Measurements from ENCODE around the gene C2orf66.

The C2orf66 gene

GRCh38 chr2:196809260-196809659 is at the start of gene C2orf66:
TSS of gene C2orf66 (minus strand) at chr2:196809355. CDS start at chr2:196809336, 19 bp downstream.
- FAIRE-seq = no peak
- no peak for TF ChIP-seq POLR2A (IDR thresholded peaks at IDR 0.05; ENCODE audit: low read depth, low read length)
- no peak for DNase-seq (ENCODE audit: insufficient read length, low spot score)

DNA sequence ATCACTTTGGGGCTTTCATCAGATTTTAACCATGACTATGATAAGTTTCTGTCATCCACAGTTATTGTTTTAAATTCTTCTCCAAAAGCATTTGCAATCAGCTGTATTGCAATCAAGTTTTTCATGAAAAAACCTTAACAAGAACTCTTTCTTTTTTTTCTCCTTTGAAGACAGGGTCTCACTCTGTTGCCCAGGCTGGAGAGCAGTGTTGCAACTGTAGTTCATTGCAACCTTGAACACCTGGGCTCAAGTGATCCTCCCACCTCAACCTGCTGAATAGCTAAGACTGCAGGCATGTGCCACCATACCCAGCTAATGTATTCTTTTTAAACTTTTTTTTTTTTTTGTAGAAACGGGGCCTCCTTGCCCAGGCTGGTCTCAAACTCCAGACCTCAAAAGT is 45.5 kb upstream of the C2orf66 start:
- FAIRE-seq (no peak), DNase-seq (ENCODE audit: insufficient read length, low spot score) (no peak)
- no peak for TF ChIP-seq POLR2A (IDR thresholded peaks at IDR 0.05; ENCODE audit: low read depth, low read length)

GRCh38 chr2:196853301-196854087 is 44.3 kb upstream of the C2orf66 start:
- DNase-seq (ENCODE audit: insufficient read length, low spot score) (no peak), FAIRE-seq (no peak)
- TF ChIP-seq POLR2A (IDR thresholded peaks at IDR 0.05; ENCODE audit: low read depth, low read length) = no peak

DNA sequence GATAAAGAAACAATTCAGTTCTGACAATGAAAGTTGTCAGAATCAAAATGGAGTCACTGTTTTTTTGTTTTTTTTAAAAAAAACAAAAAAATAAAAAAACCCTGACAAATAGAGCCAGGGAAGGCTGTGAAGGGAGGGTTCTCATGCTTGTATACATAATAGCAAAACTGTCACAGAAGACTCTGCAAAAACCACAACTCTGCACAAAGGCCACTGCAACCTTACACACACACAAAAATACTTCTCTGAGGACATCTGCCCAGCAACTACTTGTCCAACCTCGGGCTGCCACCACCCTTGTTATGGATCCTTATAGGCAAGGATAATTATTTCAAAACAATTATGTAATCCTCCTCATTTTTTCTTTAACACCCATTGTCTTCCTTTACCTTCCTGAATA is 41.9 kb upstream of the C2orf66 start:
- DNase-seq (ENCODE audit: insufficient read length, low spot score) = no peak
- no peak for FAIRE-seq
- no peak for TF ChIP-seq POLR2A (IDR thresholded peaks at IDR 0.05; ENCODE audit: low read depth, low read length)

GRCh38 chr2:196849895-196850294 is 40.7 kb upstream of the C2orf66 start:
- FAIRE-seq (peak; percentile 85), DNase-seq (ENCODE audit: insufficient read length, low spot score) (peak; percentile 14)
- TF ChIP-seq POLR2A (IDR thresholded peaks at IDR 0.05; ENCODE audit: low read depth, low read length) = no peak

DNA sequence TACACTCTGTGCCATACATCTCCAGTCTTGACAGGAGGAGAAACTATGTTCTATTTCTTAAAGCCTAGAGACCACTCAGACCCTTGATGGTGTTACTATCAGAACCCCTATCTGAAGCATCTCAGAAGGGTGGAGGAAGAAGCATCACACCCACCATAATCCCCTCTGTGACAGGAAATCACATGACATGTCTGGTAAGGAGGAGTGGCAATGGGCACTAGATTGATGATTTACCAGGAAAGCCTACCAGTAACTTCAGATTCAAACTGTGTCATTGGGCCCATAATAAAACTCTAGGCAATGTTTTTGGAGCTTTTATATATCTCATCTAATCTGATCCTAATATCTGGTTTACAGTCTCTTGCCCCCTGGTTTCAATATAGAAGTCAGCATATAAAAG is 37.1 kb upstream of the C2orf66 start:
- TF ChIP-seq POLR2A (IDR thresholded peaks at IDR 0.05; ENCODE audit: low read depth, low read length) = no peak
- DNase-seq (ENCODE audit: insufficient read length, low spot score) (no peak), FAIRE-seq (no peak)

GRCh38 chr2:196845371-196845770 is 36.2 kb upstream of the C2orf66 start:
- no peak for TF ChIP-seq POLR2A (IDR thresholded peaks at IDR 0.05; ENCODE audit: low read depth, low read length)
- DNase-seq (ENCODE audit: insufficient read length, low spot score) = no peak
- FAIRE-seq = no peak

- no peak for FAIRE-seq
- TF ChIP-seq POLR2A (IDR thresholded peaks at IDR 0.05; ENCODE audit: low read depth, low read length) = no peak
These were observed 31.0 kb upstream of the C2orf66 start for GRCh38 chr2:196840171-196840570.

DNA sequence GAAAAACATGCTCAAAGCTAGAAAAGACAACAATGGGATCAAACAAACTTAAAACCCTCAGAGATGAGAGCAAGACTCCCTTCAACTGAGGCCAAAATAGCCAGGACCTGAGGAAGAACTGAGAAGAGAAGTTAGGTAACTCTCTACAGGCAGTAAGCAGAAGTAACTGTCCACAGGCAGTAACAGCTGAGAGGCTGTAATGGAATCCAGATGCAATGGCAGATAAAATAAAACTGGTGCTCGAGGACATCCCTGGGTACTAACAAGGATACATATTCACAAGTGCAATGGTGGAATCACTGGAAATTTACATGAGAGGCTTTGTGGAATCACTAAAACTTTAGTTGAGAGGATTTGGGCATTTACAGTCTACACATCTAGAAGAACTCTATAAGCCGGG is 30.4 kb upstream of the C2orf66 start:
- no peak for FAIRE-seq
- no peak for TF ChIP-seq POLR2A (IDR thresholded peaks at IDR 0.05; ENCODE audit: low read depth, low read length)
- DNase-seq (ENCODE audit: insufficient read length, low spot score) = no peak

More at GRCh38 chr2:196840171-196840570, 31.0 kb upstream of the C2orf66 start:
- DNase-seq (ENCODE audit: insufficient read length, low spot score) = no peak

DNA sequence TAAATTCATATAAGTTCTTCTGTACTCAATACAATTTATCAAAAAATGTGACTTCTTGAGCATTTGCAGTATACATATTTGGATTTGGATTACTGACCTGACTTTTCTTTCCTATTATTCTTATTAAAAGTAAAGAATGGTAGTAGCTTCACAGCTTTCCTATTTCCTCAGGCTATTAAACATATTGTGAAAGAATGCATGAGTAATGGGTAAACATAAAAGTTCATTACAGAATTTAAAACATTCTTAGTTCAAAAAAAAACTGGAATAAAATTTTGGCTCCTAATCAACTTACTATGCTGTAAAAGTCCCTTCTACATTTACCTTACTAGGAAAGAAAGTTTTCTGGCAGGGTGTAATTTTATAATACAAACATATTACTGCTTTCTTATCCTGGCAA is 27.3 kb upstream of the C2orf66 start:
- FAIRE-seq = no peak
- no peak for DNase-seq (ENCODE audit: insufficient read length, low spot score)
- TF ChIP-seq POLR2A (IDR thresholded peaks at IDR 0.05; ENCODE audit: low read depth, low read length) = no peak

DNA sequence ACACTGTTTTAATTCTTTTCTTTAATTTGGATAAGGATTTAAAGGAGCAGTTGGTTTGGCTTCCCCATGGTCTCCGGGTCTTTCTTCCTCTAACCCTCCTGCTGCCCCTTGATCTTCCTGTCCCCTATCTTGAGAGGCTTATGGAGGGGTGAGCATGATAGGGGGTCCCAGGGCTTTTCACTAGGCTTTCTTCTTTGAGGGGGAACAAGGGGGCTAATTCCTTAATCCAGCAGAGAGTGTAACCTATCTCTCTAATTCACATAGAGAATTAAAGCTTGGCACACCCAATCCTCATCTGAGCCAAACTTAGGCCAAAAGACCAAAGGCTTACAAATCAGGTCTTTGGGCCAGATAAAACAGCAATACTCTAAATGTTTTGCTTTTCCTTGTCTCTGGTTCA is 21.5 kb upstream of the C2orf66 start:
- FAIRE-seq (no peak), DNase-seq (ENCODE audit: insufficient read length, low spot score) (no peak)
- no peak for TF ChIP-seq POLR2A (IDR thresholded peaks at IDR 0.05; ENCODE audit: low read depth, low read length)

DNA sequence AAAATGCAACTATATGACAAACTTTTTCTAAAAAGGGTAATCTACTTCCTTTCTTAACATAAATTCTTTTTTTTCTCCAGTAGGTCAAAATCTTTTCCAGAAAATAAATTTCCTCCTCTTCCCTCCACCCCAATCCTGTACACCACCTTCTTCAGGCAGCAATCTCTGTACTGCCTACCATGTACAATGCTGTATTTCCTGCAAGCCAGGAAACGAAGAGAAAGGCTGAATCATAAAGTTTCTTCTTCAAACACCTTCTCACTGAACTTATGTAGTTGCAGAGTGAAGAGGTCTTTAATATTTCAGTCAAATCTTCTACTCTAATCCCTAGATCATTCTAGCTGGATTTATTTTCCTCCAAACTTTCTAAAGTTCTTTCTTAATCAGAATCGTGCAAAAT is 18.2 kb upstream of the C2orf66 start:
- no peak for TF ChIP-seq POLR2A (IDR thresholded peaks at IDR 0.05; ENCODE audit: low read depth, low read length)
- FAIRE-seq (no peak), DNase-seq (ENCODE audit: insufficient read length, low spot score) (no peak)

- FAIRE-seq (peak; percentile 97), DNase-seq (ENCODE audit: insufficient read length, low spot score) (peak; percentile 17)
- no peak for TF ChIP-seq POLR2A (IDR thresholded peaks at IDR 0.05; ENCODE audit: low read depth, low read length)
These were observed 14.8 kb upstream of the C2orf66 start for GRCh38 chr2:196823750-196824522.

GRCh38 chr2:196821195-196821594 is 12.0 kb upstream of the C2orf66 start:
- TF ChIP-seq POLR2A (IDR thresholded peaks at IDR 0.05; ENCODE audit: low read depth, low read length) = no peak
- DNase-seq (ENCODE audit: insufficient read length, low spot score) (no peak), FAIRE-seq (peak; percentile 64)
